HL-60 (cell line): Measurements from ENCODE around the gene CLEC4C.

Source experiments
- GABPA ChIP-seq: IDR thresholded peaks from 2 replicates; pipeline ENCODE4 v1.6.1; 2012; ENCODE audit warnings: low read depth
- POLR2AphosphoS5 ChIP-seq: IDR thresholded peaks from 2 replicates; pipeline ENCODE4 v1.6.1; 2012; ENCODE audit warnings: low read depth
- SPI1 ChIP-seq: IDR thresholded peaks from 2 replicates; pipeline ENCODE4 v1.6.1; 2012; ENCODE audit warnings: low read depth, mild to moderate bottlenecking, borderline replicate concordance
- TF ChIP-seq, protein P1 (sequence below): IDR thresholded peaks from one replicate; pipeline ENCODE4 v1.5.1; 2011; ENCODE audit warnings: low read length, control low read depth, inconsistent platforms; ENCODE audit not compliant: insufficient read depth
- TF ChIP-seq, protein P2 (sequence below): IDR thresholded peaks from 2 replicates; pipeline ENCODE4 v1.6.1; 2012; ENCODE audit warnings: low read depth; ENCODE audit not compliant: insufficient replicate concordance

GRCh38 chr12:7732993-7733392, 14.2 kb downstream of the CLEC4C start:
- TF ChIP-seq, protein P1, sequence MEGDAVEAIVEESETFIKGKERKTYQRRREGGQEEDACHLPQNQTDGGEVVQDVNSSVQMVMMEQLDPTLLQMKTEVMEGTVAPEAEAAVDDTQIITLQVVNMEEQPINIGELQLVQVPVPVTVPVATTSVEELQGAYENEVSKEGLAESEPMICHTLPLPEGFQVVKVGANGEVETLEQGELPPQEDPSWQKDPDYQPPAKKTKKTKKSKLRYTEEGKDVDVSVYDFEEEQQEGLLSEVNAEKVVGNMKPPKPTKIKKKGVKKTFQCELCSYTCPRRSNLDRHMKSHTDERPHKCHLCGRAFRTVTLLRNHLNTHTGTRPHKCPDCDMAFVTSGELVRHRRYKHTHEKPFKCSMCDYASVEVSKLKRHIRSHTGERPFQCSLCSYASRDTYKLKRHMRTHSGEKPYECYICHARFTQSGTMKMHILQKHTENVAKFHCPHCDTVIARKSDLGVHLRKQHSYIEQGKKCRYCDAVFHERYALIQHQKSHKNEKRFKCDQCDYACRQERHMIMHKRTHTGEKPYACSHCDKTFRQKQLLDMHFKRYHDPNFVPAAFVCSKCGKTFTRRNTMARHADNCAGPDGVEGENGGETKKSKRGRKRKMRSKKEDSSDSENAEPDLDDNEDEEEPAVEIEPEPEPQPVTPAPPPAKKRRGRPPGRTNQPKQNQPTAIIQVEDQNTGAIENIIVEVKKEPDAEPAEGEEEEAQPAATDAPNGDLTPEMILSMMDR, result no peak
- TF ChIP-seq POLR2AphosphoS5 (no peak), GABPA (no peak), SPI1 (no peak)
- TF ChIP-seq, protein P2, sequence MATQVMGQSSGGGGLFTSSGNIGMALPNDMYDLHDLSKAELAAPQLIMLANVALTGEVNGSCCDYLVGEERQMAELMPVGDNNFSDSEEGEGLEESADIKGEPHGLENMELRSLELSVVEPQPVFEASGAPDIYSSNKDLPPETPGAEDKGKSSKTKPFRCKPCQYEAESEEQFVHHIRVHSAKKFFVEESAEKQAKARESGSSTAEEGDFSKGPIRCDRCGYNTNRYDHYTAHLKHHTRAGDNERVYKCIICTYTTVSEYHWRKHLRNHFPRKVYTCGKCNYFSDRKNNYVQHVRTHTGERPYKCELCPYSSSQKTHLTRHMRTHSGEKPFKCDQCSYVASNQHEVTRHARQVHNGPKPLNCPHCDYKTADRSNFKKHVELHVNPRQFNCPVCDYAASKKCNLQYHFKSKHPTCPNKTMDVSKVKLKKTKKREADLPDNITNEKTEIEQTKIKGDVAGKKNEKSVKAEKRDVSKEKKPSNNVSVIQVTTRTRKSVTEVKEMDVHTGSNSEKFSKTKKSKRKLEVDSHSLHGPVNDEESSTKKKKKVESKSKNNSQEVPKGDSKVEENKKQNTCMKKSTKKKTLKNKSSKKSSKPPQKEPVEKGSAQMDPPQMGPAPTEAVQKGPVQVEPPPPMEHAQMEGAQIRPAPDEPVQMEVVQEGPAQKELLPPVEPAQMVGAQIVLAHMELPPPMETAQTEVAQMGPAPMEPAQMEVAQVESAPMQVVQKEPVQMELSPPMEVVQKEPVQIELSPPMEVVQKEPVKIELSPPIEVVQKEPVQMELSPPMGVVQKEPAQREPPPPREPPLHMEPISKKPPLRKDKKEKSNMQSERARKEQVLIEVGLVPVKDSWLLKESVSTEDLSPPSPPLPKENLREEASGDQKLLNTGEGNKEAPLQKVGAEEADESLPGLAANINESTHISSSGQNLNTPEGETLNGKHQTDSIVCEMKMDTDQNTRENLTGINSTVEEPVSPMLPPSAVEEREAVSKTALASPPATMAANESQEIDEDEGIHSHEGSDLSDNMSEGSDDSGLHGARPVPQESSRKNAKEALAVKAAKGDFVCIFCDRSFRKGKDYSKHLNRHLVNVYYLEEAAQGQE, result no peak
